Sigmoid colon (tissue), 7 donors: ENCODE measurements around the gene RIMBP2. TPM values are rescaled to one million over a fixed set of nuclear protein-coding genes. Genes with fewer than 3 reads are reported as not detected.
"Not testable (repeated sequence)": the region's sequence is repeated elsewhere in the genome, so short reads cannot be mapped to it uniquely, and the experiment has no call there.

Source experiments
- DNase-seq: peaks from one replicate; pipeline ENCODE4 v3.0.0-alpha.2; 2019
- H3K27ac ChIP-seq, 4 donors: fragments of 200-600 bp; sonication (generic); one replicate each; pipeline ENCODE4 v1.5.1; 2016 to 2019; ENCODE audit warnings: mild to moderate bottlenecking in 1 of 4
- H3K27me3 ChIP-seq, 3 donors: fragments of 200-600 bp; sonication (generic); one replicate each; pipeline ENCODE4 v1.5.1; 2019; ENCODE audit warnings: mild to moderate bottlenecking in 1 of 3
- H3K36me3 ChIP-seq, 4 donors: fragments of 200-600 bp; sonication (generic); one replicate each; pipeline ENCODE4 v1.5.1; 2016 to 2019
- H3K4me1 ChIP-seq, 4 donors: fragments of 200-600 bp; sonication (generic); one replicate each; pipeline ENCODE4 v1.5.1; 2017 to 2019
- H3K4me3 ChIP-seq, 4 donors: fragments of 200-600 bp; sonication (generic); one replicate each; pipeline ENCODE4 v1.5.1; 2017 to 2019; ENCODE audit warnings: mild to moderate bottlenecking in 2 of 4, moderate library complexity in 1 of 4
- H3K9me3 ChIP-seq, 4 donors: fragments of 200-600 bp in 3 of 4; sonication (generic) in 3 of 4; one replicate each; pipeline versions ENCODE4 v1.5.1 to v1.6.1; 2013 to 2019
- EP300 ChIP-seq, 4 donors: sonication (generic); formaldehyde crosslinking; IDR thresholded peaks; one replicate each; pipeline ENCODE4 v1.6.1; 2017; ENCODE audit warnings: antibody characterized with exemption in 4 of 4
- POLR2A ChIP-seq, 2 donors: fragments of 450-650 bp; IDR thresholded peaks; one replicate each; pipeline ENCODE4 v1.6.1; 2016; ENCODE audit warnings: antibody characterized with exemption in 2 of 2, mild to moderate bottlenecking in 2 of 2, moderate library complexity in 2 of 2
- POLR2AphosphoS5 ChIP-seq, 4 donors: sonication (generic); formaldehyde crosslinking; IDR thresholded peaks; one replicate each; pipeline ENCODE4 v1.6.1; 2017; ENCODE audit warnings: antibody characterized with exemption in 4 of 4
- WGBS, 2 donors: extraction: QIAGEN DNeasy Blood & Tissue Kit; methylation state at CpG; one replicate each; pipeline ENCODE4 v1.1.7; 2013; 5-methylcytosine and 5-hydroxymethylcytosine counted together
- intact Hi-C: fragments of 100-400 bp; cut with DNase I; formaldehyde crosslinking; loops from one replicate; pipeline ENCODE4 v1.15.1; 2023
- polyA plus RNA-seq, 3 donors: library from polyadenylated mRNA; stranded (reverse); fragments of 200-250 nt; gene quantifications; one replicate each; pipeline ENCODE4 v1.2.3, GENCODE V29; 2013
- total RNA-seq, 4 donors: library from RNA; depleted of rRNA; stranded (reverse); fragments of >200 nt; gene quantifications; one replicate each; pipeline ENCODE4 v1.1.0, GENCODE V29; 2016
- TF ChIP-seq, protein P1 (sequence below), 4 experiments: fragments of 450-650 bp in 3 of 4; fragments of 200-600 bp in 1 of 4; IDR thresholded peaks; one replicate each; pipeline ENCODE4 v1.5.1; 2016 to 2019; ENCODE audit warnings: antibody characterized with exemption in 4 of 4, mild to moderate bottlenecking in 3 of 4, moderate library complexity in 2 of 4
- donor health status: healthy with polysubstance abuse.
- donor health status: Bipolar disorder and iron deficiency.
- donor health status: healthy.

The RIMBP2 gene
- total and polyA plus RNA-seq, 7 donors, result under 0.01 to 5.5 (median 1.4) TPM

DNA sequence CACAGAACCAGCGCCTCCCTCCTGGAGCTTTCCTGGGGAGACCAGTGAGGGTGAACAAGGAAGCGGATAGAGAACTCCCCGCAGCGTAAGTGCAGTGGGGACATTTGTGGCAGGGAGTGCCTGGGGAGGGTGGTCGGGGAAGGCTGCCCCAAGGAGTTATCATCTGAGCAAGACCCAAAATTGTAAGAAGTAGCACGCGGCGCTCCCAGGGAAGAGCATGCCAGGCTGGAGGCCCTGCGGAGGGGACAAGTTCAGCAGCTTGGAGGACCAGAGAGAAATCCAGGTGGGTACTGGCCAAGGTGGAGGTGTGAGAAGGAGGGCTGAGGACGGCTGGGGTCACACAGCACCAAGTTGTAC, 46.2 kb upstream of the RIMBP2 start:
- H3K27me3 ChIP-seq, result peaks cover 0 to 26% (median 8%) of the 10 kb centered on the region in 3 donors
- no peaks in the 10 kb centered on the region for H3K36me3 ChIP-seq
- DNase-seq, result peak; percentile 61
- H3K27ac ChIP-seq, result no peak overlapping the region
- H3K4me1 ChIP-seq, result no peaks in the 10 kb centered on the region
- 41 to 61% methylated on average over 10 of the region's 10 CpGs for WGBS, 2 donors
- intact Hi-C loops, result no loop called here
- no peak overlapping the region for H3K4me3 ChIP-seq
- no peaks in the 10 kb centered on the region for H3K9me3 ChIP-seq
- TF ChIP-seq POLR2A (IDR thresholded peaks at IDR 0.05), result no peak
- TF ChIP-seq, protein P1, sequence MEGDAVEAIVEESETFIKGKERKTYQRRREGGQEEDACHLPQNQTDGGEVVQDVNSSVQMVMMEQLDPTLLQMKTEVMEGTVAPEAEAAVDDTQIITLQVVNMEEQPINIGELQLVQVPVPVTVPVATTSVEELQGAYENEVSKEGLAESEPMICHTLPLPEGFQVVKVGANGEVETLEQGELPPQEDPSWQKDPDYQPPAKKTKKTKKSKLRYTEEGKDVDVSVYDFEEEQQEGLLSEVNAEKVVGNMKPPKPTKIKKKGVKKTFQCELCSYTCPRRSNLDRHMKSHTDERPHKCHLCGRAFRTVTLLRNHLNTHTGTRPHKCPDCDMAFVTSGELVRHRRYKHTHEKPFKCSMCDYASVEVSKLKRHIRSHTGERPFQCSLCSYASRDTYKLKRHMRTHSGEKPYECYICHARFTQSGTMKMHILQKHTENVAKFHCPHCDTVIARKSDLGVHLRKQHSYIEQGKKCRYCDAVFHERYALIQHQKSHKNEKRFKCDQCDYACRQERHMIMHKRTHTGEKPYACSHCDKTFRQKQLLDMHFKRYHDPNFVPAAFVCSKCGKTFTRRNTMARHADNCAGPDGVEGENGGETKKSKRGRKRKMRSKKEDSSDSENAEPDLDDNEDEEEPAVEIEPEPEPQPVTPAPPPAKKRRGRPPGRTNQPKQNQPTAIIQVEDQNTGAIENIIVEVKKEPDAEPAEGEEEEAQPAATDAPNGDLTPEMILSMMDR (IDR thresholded peaks at IDR 0.05), result no peak
- TF ChIP-seq POLR2AphosphoS5 (IDR thresholded peaks at IDR 0.05), result no peak
- TF ChIP-seq EP300 (IDR thresholded peaks at IDR 0.05), result no peak

DNA sequence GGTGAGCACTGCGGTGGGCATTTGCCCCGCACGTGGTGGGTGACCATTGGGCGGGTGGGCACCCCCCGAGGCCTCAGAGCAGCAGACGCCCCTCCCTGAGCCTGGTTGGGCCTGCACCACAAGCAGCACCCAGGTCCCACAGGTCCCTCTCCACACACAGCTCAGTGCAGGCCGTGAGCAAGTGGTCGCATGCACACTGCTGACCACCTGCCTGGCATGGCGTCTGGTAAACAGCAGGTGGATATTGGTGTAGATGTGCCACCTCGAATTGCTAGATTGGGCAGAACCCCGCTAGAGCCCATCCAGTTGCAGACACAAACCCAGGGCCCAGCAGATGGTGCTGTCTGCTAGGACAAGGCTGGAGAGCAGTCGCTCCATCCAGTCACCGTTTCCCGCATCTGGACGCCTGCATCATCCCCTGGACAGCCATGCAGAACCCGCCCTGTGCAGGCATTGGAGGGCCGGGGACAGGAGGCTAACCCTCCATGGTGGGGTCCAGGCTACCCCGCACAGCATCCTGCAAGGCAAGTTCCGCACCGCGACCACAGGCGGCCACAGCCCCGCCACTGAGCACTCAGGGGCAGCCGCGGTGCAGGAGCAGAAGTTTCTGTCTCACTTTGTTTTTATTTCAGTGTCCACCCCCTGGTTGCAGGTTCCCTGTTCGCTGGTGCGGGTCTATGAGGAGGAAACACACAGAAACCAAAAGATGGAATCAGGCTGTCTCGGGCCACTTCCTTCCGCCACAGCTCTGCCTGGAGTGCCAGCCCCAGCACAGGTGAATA, 45.6 kb upstream of the RIMBP2 start:
- DNase-seq, result peak; percentile 57

DNA sequence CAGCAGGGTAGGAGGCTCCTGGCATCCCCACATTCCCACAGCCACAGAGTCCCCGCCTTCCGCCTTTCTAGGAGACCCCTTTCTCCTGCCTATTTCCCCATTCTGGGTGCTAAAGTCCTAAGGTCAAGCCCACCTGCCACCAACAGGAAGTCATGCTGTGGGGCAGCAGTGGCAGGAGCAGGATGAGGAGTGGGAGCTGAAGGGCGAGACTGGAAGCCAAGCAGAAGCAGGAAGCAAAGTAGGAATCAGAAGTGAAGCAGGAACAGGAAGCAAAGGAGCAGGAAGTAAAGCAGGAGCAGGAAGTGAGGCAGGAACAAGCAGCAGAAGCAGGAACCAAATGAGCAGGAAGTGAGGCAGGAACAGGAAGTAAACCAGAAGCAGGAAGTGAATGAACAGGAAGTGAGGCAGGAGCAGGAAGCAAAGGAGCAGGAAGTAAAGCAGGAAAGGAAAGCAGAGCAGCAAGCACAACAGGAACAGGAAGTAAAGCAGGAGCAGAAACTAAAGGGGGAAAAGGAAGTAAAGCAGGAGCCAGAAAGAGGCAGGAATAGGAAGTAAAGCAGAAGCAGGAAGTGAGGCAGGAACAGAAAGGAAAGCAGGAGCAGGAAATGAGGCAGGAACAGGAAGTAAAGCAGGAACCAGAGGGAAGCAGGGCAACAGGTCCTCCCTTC, 38.3 kb upstream of the RIMBP2 start:
- peaks cover 0 to 14% (median 0%) of the 10 kb centered on the region in 3 donors for H3K27me3 ChIP-seq
- 91 to 95% methylated on average over 3 of the region's 3 CpGs for WGBS, 2 donors
- H3K9me3 ChIP-seq, result peaks cover 0 to 4% (median 0%) of the 10 kb centered on the region in 4 donors
- intact Hi-C loops, result no loop called here
- TF ChIP-seq, protein P1 (IDR thresholded peaks at IDR 0.05), result no peak
- TF ChIP-seq POLR2AphosphoS5 (IDR thresholded peaks at IDR 0.05) (no peak), POLR2A (IDR thresholded peaks at IDR 0.05) (no peak), EP300 (IDR thresholded peaks at IDR 0.05) (no peak)
- peak; percentile 13 for DNase-seq
- no peaks in the 10 kb centered on the region for H3K4me1 ChIP-seq
- no peak overlapping the region for H3K27ac ChIP-seq
- no peak overlapping the region for H3K4me3 ChIP-seq
- no peaks in the 10 kb centered on the region for H3K36me3 ChIP-seq

More for the DNA sequence above, 45.6 kb upstream of the RIMBP2 start:
- TF ChIP-seq, protein P1 (IDR thresholded peaks at IDR 0.05), result peak in 1 of 4 experiments; percentile 16
- TF ChIP-seq EP300 (IDR thresholded peaks at IDR 0.05), result no peak
- Histone ChIP-seq H3K36me3 (no peaks in the 10 kb centered on the region), H3K27me3 (peaks cover 0 to 26% (median 8%) of the 10 kb centered on the region in 3 donors), H3K27ac (no peak overlapping the region), H3K4me3 (no peak overlapping the region), H3K9me3 (no peaks in the 10 kb centered on the region), H3K4me1 (no peaks in the 10 kb centered on the region)
- intact Hi-C loops, result no loop called here
- 27 to 32% methylated on average over 29 of the region's 29 CpGs for WGBS, 2 donors

DNA sequence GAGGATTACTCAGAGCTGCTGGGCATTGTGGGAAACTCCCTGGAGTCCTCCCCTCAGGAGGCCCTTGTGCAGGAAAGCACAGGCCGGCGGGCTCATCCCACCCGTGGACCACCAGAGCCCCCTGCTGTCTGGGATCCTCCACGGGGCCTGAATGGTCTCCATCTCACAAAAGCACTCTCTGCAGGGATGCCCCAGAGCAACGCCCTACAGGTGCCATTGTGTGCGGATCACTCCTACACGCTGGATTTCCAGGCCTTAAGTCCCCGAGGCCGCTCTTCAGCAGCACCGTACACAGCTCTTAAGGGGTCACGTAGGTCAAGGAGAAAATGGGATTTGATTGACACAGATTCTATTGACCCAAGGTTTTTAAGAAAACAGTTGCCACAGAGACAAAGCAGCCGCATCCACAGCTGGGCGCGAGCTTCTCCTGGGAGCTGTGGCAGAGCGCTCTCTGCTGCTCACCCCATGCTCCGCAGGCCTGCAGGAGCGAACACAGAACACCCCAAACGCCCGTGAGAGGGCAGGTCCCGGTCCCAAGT, 36.7 kb upstream of the RIMBP2 start:
- TF ChIP-seq POLR2AphosphoS5 (IDR thresholded peaks at IDR 0.05), result no peak
- no peak for TF ChIP-seq EP300 (IDR thresholded peaks at IDR 0.05)
- TF ChIP-seq, protein P1 (IDR thresholded peaks at IDR 0.05), result no peak
- TF ChIP-seq POLR2A (IDR thresholded peaks at IDR 0.05), result no peak
- H3K27me3 ChIP-seq, result peaks cover 0 to 19% (median 0%) of the 10 kb centered on the region in 3 donors
- no peak overlapping the region for H3K4me3 ChIP-seq
- intact Hi-C loops, result no loop called here
- peak; percentile 35 for DNase-seq
- H3K27ac ChIP-seq, result no peak overlapping the region
- WGBS, 2 donors, result 41 to 65% methylated on average over 20 of the region's 20 CpGs
- peaks cover 0 to 5% (median 2%) of the 10 kb centered on the region in 4 donors for H3K4me1 ChIP-seq
- peaks cover 0 to 4% (median 0%) of the 10 kb centered on the region in 4 donors for H3K9me3 ChIP-seq
- no peaks in the 10 kb centered on the region for H3K36me3 ChIP-seq

DNA sequence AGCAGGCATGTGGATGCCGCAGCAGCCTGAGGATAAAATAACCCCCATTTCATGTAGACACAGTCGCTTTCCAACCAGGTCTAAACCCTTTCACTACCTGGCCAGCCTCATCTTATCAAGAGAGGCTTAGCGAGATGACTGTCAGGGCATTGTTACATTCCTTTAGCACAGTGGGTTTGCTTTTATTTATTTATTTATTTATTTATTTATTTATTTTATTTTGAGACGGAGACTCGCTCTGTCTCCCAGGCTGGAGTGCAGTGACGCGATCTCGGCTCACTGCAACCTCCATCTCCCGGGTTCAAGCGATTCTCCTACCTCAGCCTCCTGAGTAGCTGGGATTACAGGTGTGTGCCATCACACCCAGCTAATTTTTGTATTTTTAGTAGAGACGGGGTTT, 35.9 kb upstream of the RIMBP2 start:
- intact Hi-C loops, H3K36me3 ChIP-seq, H3K27ac ChIP-seq, H3K9me3 ChIP-seq, DNase-seq, H3K4me3 ChIP-seq, H3K4me1 ChIP-seq: not testable (repeated sequence)
- H3K27me3 ChIP-seq, result peaks cover 0 to 19% (median 0%) of the 10 kb centered on the region in 3 donors
- WGBS, 2 donors, result 92% methylated on average over 11 of the region's 11 CpGs
